GM12891 (cell line): ENCODE data around the gene TASP1.

ENCODE experiments used
- PAX5 ChIP-seq: IDR thresholded peaks from 2 replicates; pipeline ENCODE4 v1.6.1; 2011; ENCODE audit warnings: low read length, moderate library complexity, mild to moderate bottlenecking; ENCODE audit not compliant: insufficient read depth, severe bottlenecking
- POLR2A ChIP-seq: IDR thresholded peaks from 2 replicates; pipeline ENCODE4 v1.6.1; 2011; ENCODE audit warnings: low read depth, low read length, control low read depth
- POLR2AphosphoS5 ChIP-seq: IDR thresholded peaks from 2 replicates; pipeline ENCODE4 v1.6.1; 2011; ENCODE audit warnings: low read depth, low read length, control low read depth
- POU2F2 ChIP-seq: IDR thresholded peaks from 2 replicates; pipeline ENCODE4 v1.6.1; 2011; ENCODE audit warnings: low read depth, mild to moderate bottlenecking, control low read depth, low read length, moderate library complexity
- SPI1 ChIP-seq: IDR thresholded peaks from 2 replicates; pipeline ENCODE4 v1.6.1; 2011; ENCODE audit warnings: low read depth, low read length, control low read depth
- TAF1 ChIP-seq: IDR thresholded peaks from 2 replicates; pipeline ENCODE4 v1.6.1; 2011; ENCODE audit warnings: low read depth, low read length, control low read depth

DNA sequence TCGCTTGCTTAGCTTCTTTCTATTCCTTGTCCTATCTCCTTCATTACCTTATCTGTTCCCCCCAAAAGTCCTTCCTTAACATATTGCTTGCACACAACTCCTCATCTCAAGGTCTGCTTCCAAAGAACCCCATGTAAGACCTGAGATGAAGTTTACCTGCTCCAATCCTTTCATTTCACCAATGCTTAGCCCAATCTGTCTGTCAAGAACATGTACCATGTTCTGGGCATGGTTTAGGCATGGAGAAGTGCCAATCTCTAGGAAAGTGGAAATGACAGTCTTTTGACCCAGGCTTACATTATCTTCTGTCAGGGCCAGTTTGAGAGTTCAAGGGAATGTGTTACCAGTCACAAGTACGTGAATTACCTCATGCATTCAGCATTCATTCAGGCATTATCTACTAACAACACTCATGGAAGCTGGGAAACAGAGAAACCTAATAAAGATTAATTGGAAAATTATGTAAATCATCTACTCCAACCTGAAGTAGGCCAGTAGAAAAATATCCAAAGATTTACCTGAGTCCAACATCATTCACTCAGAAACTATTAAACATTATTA, 15.8 kb upstream of the TASP1 start:
- TF ChIP-seq POLR2A (no peak), TAF1 (no peak), POLR2AphosphoS5 (no peak), SPI1 (no peak), PAX5 (no peak), POU2F2 (no peak)
